Measurements from ENCODE around the gene RTN4RL1.

The RTN4RL1 gene

DNA sequence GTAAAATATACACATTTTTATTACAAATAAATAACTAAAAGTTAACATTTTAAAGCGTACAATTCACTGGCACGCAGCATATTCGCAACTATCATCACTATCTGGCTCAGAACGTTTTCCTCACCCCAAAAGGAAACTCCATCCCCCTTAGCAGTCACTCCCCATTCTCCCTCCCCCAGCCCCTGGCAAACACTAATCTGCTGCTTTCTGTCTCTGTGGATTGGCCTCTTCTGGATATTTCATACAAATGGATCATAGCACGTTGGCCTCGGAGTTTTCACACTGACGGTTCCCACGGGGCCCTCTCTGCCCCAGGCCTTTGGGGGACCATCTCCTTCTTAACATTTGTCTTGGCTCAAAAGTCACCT is 64.6 kb downstream of the RTN4RL1 start:
- no peak overlapping the region for H3K4ac ChIP-seq (ENCODE audit: low read depth in 1 of 2, low read length in 2 of 2)
- H3K9me3 ChIP-seq (ENCODE audit: control insufficient read depth, low read length), result no peaks in the 10 kb centered on the region
- H2BK12ac ChIP-seq (ENCODE audit: low read length in 2 of 2), result no peak overlapping the region
- no peak overlapping the region for H3K4me2 ChIP-seq (ENCODE audit: low read length, poor library complexity, severe bottlenecking)
- H4K91ac ChIP-seq (ENCODE audit: low read length), result no peak overlapping the region
- H3K9ac ChIP-seq (ENCODE audit: low read length), result peak overlapping the region; percentile 20
- H3K27me3 ChIP-seq (ENCODE audit: control insufficient read depth in 1 of 2, insufficient read depth in 1 of 2, low read length in 2 of 2), result peaks cover 9 to 20% of the 10 kb centered on the region in 2 experiments
- H2BK15ac ChIP-seq (ENCODE audit: low read depth, poor library complexity, severe bottlenecking), result no peak overlapping the region
- H3K23ac ChIP-seq (ENCODE audit: low read length in 2 of 2), result no peak overlapping the region
- H3K4me1 ChIP-seq (ENCODE audit: control insufficient read depth, insufficient read depth, low read depth, low read length), result peaks cover 20% of the 10 kb centered on the region
- H3K79me1 ChIP-seq (replicated peaks; ENCODE audit: low read length, poor library complexity, severe bottlenecking), result no peaks in the 10 kb centered on the region
- H3K14ac ChIP-seq (ENCODE audit: low read length in 2 of 2), result no peak overlapping the region
- H3K18ac ChIP-seq (ENCODE audit: low read depth in 1 of 2, low read length in 2 of 2), result no peak overlapping the region
- H4K8ac ChIP-seq (ENCODE audit: low read length), result no peak overlapping the region
- no peak for DNase-seq
- H3K36me3 ChIP-seq (ENCODE audit: control insufficient read depth in 1 of 2, insufficient read depth in 2 of 2, low read depth in 1 of 2, low read length in 2 of 2), result no peaks in the 10 kb centered on the region
- H3K4me3 ChIP-seq (ENCODE audit: insufficient read depth in 1 of 2, low read depth in 1 of 2, low read length in 2 of 2), result peak overlapping the region in 1 of 2 experiments; percentile 39
- 74% methylated on average over 8 of the region's 8 CpGs for WGBS
- H2AFZ ChIP-seq (ENCODE audit: low read depth, low read length), result no peak overlapping the region
- H2BK120ac ChIP-seq (ENCODE audit: low read depth, low read length), result no peak overlapping the region
- H3K27ac ChIP-seq (ENCODE audit: low read length, poor library complexity, severe bottlenecking), result no peak overlapping the region
- no peak overlapping the region for H2BK5ac ChIP-seq (ENCODE audit: low read depth, low read length, poor library complexity, severe bottlenecking)
- H2AK5ac ChIP-seq (ENCODE audit: low read length, severe bottlenecking), result no peak overlapping the region

DNA sequence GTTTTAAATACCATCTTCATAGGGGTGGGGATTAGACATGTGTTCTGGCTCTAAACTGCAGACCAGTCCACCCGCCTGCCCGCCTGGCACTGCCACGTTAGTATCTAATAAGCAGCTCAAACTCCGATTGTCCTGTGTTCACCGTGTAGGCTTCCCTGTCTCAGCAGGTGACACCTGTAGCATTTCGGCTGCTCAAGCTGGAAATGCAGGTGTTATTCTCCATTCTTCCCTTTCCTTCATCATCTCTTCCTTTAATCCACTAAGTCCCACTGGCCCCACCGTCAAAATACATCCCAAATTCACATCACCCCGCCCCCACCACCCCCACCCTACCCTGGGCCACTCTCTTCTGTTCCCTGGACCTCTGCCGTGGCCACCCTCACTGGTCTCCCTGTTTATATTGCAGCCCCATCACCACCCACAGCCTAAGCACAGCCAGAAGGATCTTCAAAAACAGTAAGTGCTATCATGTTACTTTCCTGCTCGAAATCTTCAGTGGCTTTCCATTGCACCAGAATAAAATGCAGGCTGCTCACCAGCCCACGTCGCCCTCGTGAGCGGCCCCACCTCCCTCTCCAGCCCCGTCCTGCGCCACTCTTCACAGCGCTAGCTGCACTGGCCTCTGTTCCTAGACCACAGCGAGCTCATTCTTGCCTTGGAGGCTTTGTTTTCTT is 65.1 kb downstream of the RTN4RL1 start:
- H3K27ac ChIP-seq (ENCODE audit: low read length, poor library complexity, severe bottlenecking), result no peak overlapping the region
- H2AK5ac ChIP-seq (ENCODE audit: low read length, severe bottlenecking), result no peak overlapping the region
- H4K91ac ChIP-seq (ENCODE audit: low read length), result no peak overlapping the region
- no peaks in the 10 kb centered on the region for H3K79me1 ChIP-seq (replicated peaks; ENCODE audit: low read length, poor library complexity, severe bottlenecking)
- WGBS, result 76% methylated on average over 16 of the region's 18 CpGs
- H2BK15ac ChIP-seq (ENCODE audit: low read depth, poor library complexity, severe bottlenecking), result no peak overlapping the region
- H2BK120ac ChIP-seq (ENCODE audit: low read depth, low read length), result no peak overlapping the region
- peak overlapping the region in 1 of 2 experiments; percentile 37 for H3K23ac ChIP-seq (ENCODE audit: low read length in 2 of 2)
- H3K4me1 ChIP-seq (ENCODE audit: control insufficient read depth, insufficient read depth, low read depth, low read length), result peaks cover 16% of the 10 kb centered on the region
- no peak for DNase-seq
- no peak overlapping the region for H2AFZ ChIP-seq (ENCODE audit: low read depth, low read length)
- no peak overlapping the region for H2BK12ac ChIP-seq (ENCODE audit: low read length in 2 of 2)
- no peak overlapping the region for H4K8ac ChIP-seq (ENCODE audit: low read length)
- no peak overlapping the region for H3K4ac ChIP-seq (ENCODE audit: low read depth in 1 of 2, low read length in 2 of 2)
- H3K14ac ChIP-seq (ENCODE audit: low read length in 2 of 2), result peak overlapping the region in 1 of 2 experiments; percentile 69
- peaks cover 6 to 17% of the 10 kb centered on the region in 2 experiments for H3K27me3 ChIP-seq (ENCODE audit: control insufficient read depth in 1 of 2, insufficient read depth in 1 of 2, low read length in 2 of 2)
- H3K4me2 ChIP-seq (ENCODE audit: low read length, poor library complexity, severe bottlenecking), result no peak overlapping the region
- no peaks in the 10 kb centered on the region for H3K36me3 ChIP-seq (ENCODE audit: control insufficient read depth in 1 of 2, insufficient read depth in 2 of 2, low read depth in 1 of 2, low read length in 2 of 2)
- H3K9me3 ChIP-seq (ENCODE audit: control insufficient read depth, low read length), result no peaks in the 10 kb centered on the region
- H3K18ac ChIP-seq (ENCODE audit: low read depth in 1 of 2, low read length in 2 of 2), result no peak overlapping the region
- peak overlapping the region; percentile 20 for H3K9ac ChIP-seq (ENCODE audit: low read length)
- no peak overlapping the region for H2BK5ac ChIP-seq (ENCODE audit: low read depth, low read length, poor library complexity, severe bottlenecking)
- peak overlapping the region in 1 of 2 experiments; percentile 39 for H3K4me3 ChIP-seq (ENCODE audit: insufficient read depth in 1 of 2, low read depth in 1 of 2, low read length in 2 of 2)

DNA sequence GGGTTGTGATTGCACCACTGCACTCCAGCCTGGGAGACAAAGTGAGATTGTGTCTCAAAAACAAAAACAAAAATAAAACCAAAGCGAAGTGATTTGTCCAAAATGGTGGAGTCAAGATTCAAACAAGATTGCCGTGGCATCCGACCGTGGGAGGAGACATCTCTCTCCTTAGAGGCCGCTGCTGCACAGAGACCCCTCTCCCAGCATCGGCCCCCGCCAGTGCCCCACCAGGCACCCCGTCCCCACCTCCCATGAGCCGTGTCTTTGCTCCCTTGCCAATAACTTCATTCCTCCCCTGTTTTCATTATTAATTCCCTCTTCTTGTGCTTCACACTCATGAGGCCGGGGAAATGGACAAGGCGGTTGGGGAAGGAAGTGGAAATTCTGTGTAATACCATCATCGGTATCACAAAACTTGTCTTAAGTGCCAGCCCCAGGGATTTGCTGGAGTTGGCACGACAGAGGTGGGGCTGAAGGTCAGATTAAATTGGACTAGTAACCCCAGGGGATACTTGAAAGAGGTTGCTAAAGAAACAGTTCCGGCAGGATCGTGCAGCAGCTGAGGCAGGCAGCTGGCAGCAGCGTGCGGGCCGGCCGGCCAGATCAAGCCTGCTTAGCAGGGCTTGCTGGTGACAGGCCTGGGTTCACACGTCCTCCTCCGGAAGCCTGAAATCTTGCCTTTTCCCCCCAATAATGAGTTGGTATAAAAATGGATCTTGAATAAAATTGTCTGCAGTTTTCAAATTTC is 66.8 kb downstream of the RTN4RL1 start:
- H3K4ac ChIP-seq (ENCODE audit: low read depth in 1 of 2, low read length in 2 of 2), result no peak overlapping the region

DNA sequence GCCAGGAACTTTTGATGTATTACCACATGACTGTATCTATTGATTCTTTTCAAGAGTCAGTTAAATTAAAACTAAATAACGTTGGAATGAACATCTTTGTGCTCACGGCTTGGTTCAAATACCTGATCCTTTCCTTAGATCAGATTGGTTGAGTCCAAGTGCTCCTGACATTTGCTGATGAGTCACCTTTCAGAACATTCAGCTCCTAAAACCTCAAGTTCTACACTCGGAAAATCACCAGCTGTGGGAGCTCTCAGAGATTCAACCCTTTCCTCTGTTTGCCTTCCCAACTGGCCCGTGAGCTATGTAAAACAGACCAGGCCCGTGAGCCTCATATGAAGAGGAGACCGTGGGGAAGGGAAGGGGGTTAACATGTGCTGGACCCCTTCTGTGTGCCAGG is 68.1 kb downstream of the RTN4RL1 start:
- Histone ChIP-seq H3K27me3 (ENCODE audit: control insufficient read depth in 1 of 2, insufficient read depth in 1 of 2, low read length in 2 of 2) (peaks cover under 1 to 12% of the 10 kb centered on the region in 2 experiments), H2BK5ac (ENCODE audit: low read depth, low read length, poor library complexity, severe bottlenecking) (no peak overlapping the region), H2BK12ac (ENCODE audit: low read length in 2 of 2) (no peak overlapping the region), H3K79me1 (replicated peaks; ENCODE audit: low read length, poor library complexity, severe bottlenecking) (no peaks in the 10 kb centered on the region), H3K9me3 (ENCODE audit: control insufficient read depth, low read length) (no peaks in the 10 kb centered on the region), H4K8ac (ENCODE audit: low read length) (no peak overlapping the region), H3K9ac (ENCODE audit: low read length) (no peak overlapping the region), H3K36me3 (ENCODE audit: control insufficient read depth in 1 of 2, insufficient read depth in 2 of 2, low read depth in 1 of 2, low read length in 2 of 2) (no peaks in the 10 kb centered on the region), H3K4me3 (ENCODE audit: insufficient read depth in 1 of 2, low read depth in 1 of 2, low read length in 2 of 2) (no peak overlapping the region), H2AK5ac (ENCODE audit: low read length, severe bottlenecking) (no peak overlapping the region), H2BK120ac (ENCODE audit: low read depth, low read length) (no peak overlapping the region), H3K23ac (ENCODE audit: low read length in 2 of 2) (no peak overlapping the region), H3K18ac (ENCODE audit: low read depth in 1 of 2, low read length in 2 of 2) (no peak overlapping the region), H3K14ac (ENCODE audit: low read length in 2 of 2) (no peak overlapping the region), H3K4me1 (ENCODE audit: control insufficient read depth, insufficient read depth, low read depth, low read length) (peaks cover 12% of the 10 kb centered on the region), H3K4ac (ENCODE audit: low read depth in 1 of 2, low read length in 2 of 2) (no peak overlapping the region), H2AFZ (ENCODE audit: low read depth, low read length) (no peak overlapping the region), H2BK15ac (ENCODE audit: low read depth, poor library complexity, severe bottlenecking) (no peak overlapping the region), H3K27ac (ENCODE audit: low read length, poor library complexity, severe bottlenecking) (no peak overlapping the region), H3K4me2 (ENCODE audit: low read length, poor library complexity, severe bottlenecking) (no peak overlapping the region), H4K91ac (ENCODE audit: low read length) (no peak overlapping the region)
- peak; percentile 38 for DNase-seq
- 67% methylated on average over 6 of the region's 6 CpGs for whole genome bisulfite sequencing

More for the DNA sequence above, 66.8 kb downstream of the RTN4RL1 start:
- Histone ChIP-seq H3K23ac (ENCODE audit: low read length in 2 of 2) (no peak overlapping the region), H2BK15ac (ENCODE audit: low read depth, poor library complexity, severe bottlenecking) (no peak overlapping the region), H3K79me1 (replicated peaks; ENCODE audit: low read length, poor library complexity, severe bottlenecking) (no peaks in the 10 kb centered on the region), H3K4me3 (ENCODE audit: insufficient read depth in 1 of 2, low read depth in 1 of 2, low read length in 2 of 2) (no peak overlapping the region), H3K27me3 (ENCODE audit: control insufficient read depth in 1 of 2, insufficient read depth in 1 of 2, low read length in 2 of 2) (peaks cover 4 to 14% of the 10 kb centered on the region in 2 experiments), H4K91ac (ENCODE audit: low read length) (no peak overlapping the region), H3K9me3 (ENCODE audit: control insufficient read depth, low read length) (no peaks in the 10 kb centered on the region), H2AK5ac (ENCODE audit: low read length, severe bottlenecking) (no peak overlapping the region), H3K18ac (ENCODE audit: low read depth in 1 of 2, low read length in 2 of 2) (no peak overlapping the region), H3K14ac (ENCODE audit: low read length in 2 of 2) (no peak overlapping the region), H4K8ac (ENCODE audit: low read length) (no peak overlapping the region), H2AFZ (ENCODE audit: low read depth, low read length) (no peak overlapping the region), H2BK5ac (ENCODE audit: low read depth, low read length, poor library complexity, severe bottlenecking) (no peak overlapping the region), H3K27ac (ENCODE audit: low read length, poor library complexity, severe bottlenecking) (no peak overlapping the region), H2BK120ac (ENCODE audit: low read depth, low read length) (no peak overlapping the region), H3K4me1 (ENCODE audit: control insufficient read depth, insufficient read depth, low read depth, low read length) (peaks cover 16% of the 10 kb centered on the region), H2BK12ac (ENCODE audit: low read length in 2 of 2) (no peak overlapping the region), H3K36me3 (ENCODE audit: control insufficient read depth in 1 of 2, insufficient read depth in 2 of 2, low read depth in 1 of 2, low read length in 2 of 2) (no peaks in the 10 kb centered on the region), H3K4me2 (ENCODE audit: low read length, poor library complexity, severe bottlenecking) (no peak overlapping the region), H3K9ac (ENCODE audit: low read length) (no peak overlapping the region)
- DNase-seq, result no peak
- WGBS, result 75% methylated on average over 17 of the region's 21 CpGs

All from mesenchymal stem cell (in vitro differentiated cells and primary cell).